ENCODE measurements around the gene SLC4A2. TPM values are rescaled to one million over a fixed set of nuclear protein-coding genes. Genes with fewer than 3 reads are reported as not detected.

The SLC4A2 gene
- total and polyA plus RNA-seq, 7 experiments from 2014 or later: 7.9 to 125 (median 57.2) TPM

GRCh38 chr7:151094675-151095074, 35.3 kb downstream of the SLC4A2 start:
- Histone ChIP-seq H3K27me3 (ENCODE audit: control insufficient read depth in 2 of 2, insufficient read depth in 2 of 2, low read length in 2 of 2) (no peaks in the 10 kb centered on the region), H3K4me3 (ENCODE audit: low read length) (no peak overlapping the region), H3K9me3 (ENCODE audit: control insufficient read depth in 2 of 3, low read length in 3 of 3) (no peaks in the 10 kb centered on the region), H3K4me1 (ENCODE audit: control insufficient read depth in 2 of 2, insufficient read depth in 2 of 2, low read length in 2 of 2) (no peaks in the 10 kb centered on the region), H3K36me3 (ENCODE audit: control insufficient read depth in 2 of 3, insufficient read depth in 3 of 3, low read length in 3 of 3) (no peaks in the 10 kb centered on the region), H3K27ac (ENCODE audit: low read depth, low read length) (no peak overlapping the region)
- peaks cover 0 to 10% (median 8%) of the 10 kb centered on the region in 7 donors for H3K4me1 Mint-ChIP-seq
- ChIA-PET POLR2A (interaction anchor here (1.3 kb wide), 1 partner anchor 12 kb away, joined by 4 read pairs; the partner anchor contains the start of gene TMUB1), CTCF (no interaction called here)
- no peaks in the 10 kb centered on the region for H3K27me3 Mint-ChIP-seq
- no peak for ATAC-seq
- intact Hi-C loops (cut with micrococcal nuclease): loop anchor here in 1 of 2 donors (5.0 kb wide), 1 partner anchor 37 kb away; the partner anchor contains the start of genes CDK5 and SLC4A2
- H3K4me3 Mint-ChIP-seq: no peak overlapping the region
- peaks cover 0 to 1% (median 0%) of the 10 kb centered on the region in 11 donors for H3K9me3 Mint-ChIP-seq
- no peaks in the 10 kb centered on the region for H3K36me3 Mint-ChIP-seq
- H3K27ac Mint-ChIP-seq: peak overlapping the region in 1 of 9 donors; percentile 3
- no peak for DNase-seq

GRCh38 chr7:151095123-151095797, 35.9 kb downstream of the SLC4A2 start:
- H3K4me1 Mint-ChIP-seq: peaks cover 0 to 8% (median 5%) of the 10 kb centered on the region in 7 donors
- H3K27me3 Mint-ChIP-seq: no peaks in the 10 kb centered on the region
- no peaks in the 10 kb centered on the region for H3K27me3 ChIP-seq (ENCODE audit: control insufficient read depth in 2 of 2, insufficient read depth in 2 of 2, low read length in 2 of 2)
- H3K36me3 ChIP-seq (ENCODE audit: control insufficient read depth in 2 of 3, insufficient read depth in 3 of 3, low read length in 3 of 3): no peaks in the 10 kb centered on the region
- ATAC-seq (no peak), DNase-seq (no peak)
- ChIA-PET POLR2A (interaction anchor here (1.3 kb wide), 1 partner anchor 12 kb away, joined by 4 read pairs; the partner anchor contains the start of gene TMUB1), CTCF (no interaction called here)
- no peak overlapping the region for H3K27ac ChIP-seq (ENCODE audit: low read depth, low read length)
- peak overlapping the region in 1 of 9 donors; percentile 3 for H3K27ac Mint-ChIP-seq
- H3K9me3 Mint-ChIP-seq: peaks cover 0 to 1% (median 0%) of the 10 kb centered on the region in 11 donors
- no peaks in the 10 kb centered on the region for H3K4me1 ChIP-seq (ENCODE audit: control insufficient read depth in 2 of 2, insufficient read depth in 2 of 2, low read length in 2 of 2)
- no peaks in the 10 kb centered on the region for H3K36me3 Mint-ChIP-seq
- H3K4me3 ChIP-seq (ENCODE audit: low read length): no peak overlapping the region
- H3K4me3 Mint-ChIP-seq: no peak overlapping the region
- intact Hi-C loops (cut with micrococcal nuclease): no loop called here
- H3K9me3 ChIP-seq (ENCODE audit: control insufficient read depth in 2 of 3, low read length in 3 of 3): no peaks in the 10 kb centered on the region

- H3K27me3 Mint-ChIP-seq: no peaks in the 10 kb centered on the region
- Histone ChIP-seq H3K9me3 (ENCODE audit: control insufficient read depth in 2 of 3, low read length in 3 of 3) (no peaks in the 10 kb centered on the region), H3K27ac (ENCODE audit: low read depth, low read length) (no peak overlapping the region), H3K27me3 (ENCODE audit: control insufficient read depth in 2 of 2, insufficient read depth in 2 of 2, low read length in 2 of 2) (no peaks in the 10 kb centered on the region), H3K4me1 (ENCODE audit: control insufficient read depth in 2 of 2, insufficient read depth in 2 of 2, low read length in 2 of 2) (no peaks in the 10 kb centered on the region), H3K36me3 (ENCODE audit: control insufficient read depth in 2 of 3, insufficient read depth in 3 of 3, low read length in 3 of 3) (no peaks in the 10 kb centered on the region), H3K4me3 (ENCODE audit: low read length) (no peak overlapping the region)
- H3K27ac Mint-ChIP-seq: no peak overlapping the region
- no peak for DNase-seq
- H3K4me1 Mint-ChIP-seq: peaks cover 0 to 8% (median 5%) of the 10 kb centered on the region in 7 donors
- peaks cover 0 to 1% (median 0%) of the 10 kb centered on the region in 11 donors for H3K9me3 Mint-ChIP-seq
- ChIA-PET CTCF (interaction anchor here (0.9 kb wide), 1 partner anchor 33 kb away, joined by 3 read pairs; no protein-coding TSS in a partner anchor), POLR2A (no interaction called here)
- intact Hi-C loops (cut with micrococcal nuclease): no loop called here
- no peak overlapping the region for H3K4me3 Mint-ChIP-seq
- H3K36me3 Mint-ChIP-seq: no peaks in the 10 kb centered on the region
- peak; percentile 26 for ATAC-seq
Measured at GRCh38 chr7:151095828-151096475, 36.6 kb downstream of the SLC4A2 start.

- Histone ChIP-seq H3K4me1 (ENCODE audit: control insufficient read depth in 2 of 2, insufficient read depth in 2 of 2, low read length in 2 of 2) (no peaks in the 10 kb centered on the region), H3K27ac (ENCODE audit: low read depth, low read length) (no peak overlapping the region), H3K9me3 (ENCODE audit: control insufficient read depth in 2 of 3, low read length in 3 of 3) (no peaks in the 10 kb centered on the region), H3K36me3 (ENCODE audit: control insufficient read depth in 2 of 3, insufficient read depth in 3 of 3, low read length in 3 of 3) (no peaks in the 10 kb centered on the region), H3K4me3 (ENCODE audit: low read length) (no peak overlapping the region), H3K27me3 (ENCODE audit: control insufficient read depth in 2 of 2, insufficient read depth in 2 of 2, low read length in 2 of 2) (no peaks in the 10 kb centered on the region)
- intact Hi-C loops (cut with micrococcal nuclease): no loop called here
- ChIA-PET CTCF (no interaction called here), POLR2A (no interaction called here)
- no peak for ATAC-seq
- Mint-ChIP-seq H3K27ac (no peak overlapping the region), H3K4me1 (peaks cover 0 to 8% (median 3%) of the 10 kb centered on the region in 7 donors), H3K36me3 (peaks cover 0 to 3% (median 0%) of the 10 kb centered on the region in 5 donors), H3K4me3 (no peak overlapping the region), H3K9me3 (no peaks in the 10 kb centered on the region), H3K27me3 (no peaks in the 10 kb centered on the region)
- DNase-seq: no peak
Measured at GRCh38 chr7:151099486-151100211, 40.3 kb downstream of the SLC4A2 start.

GRCh38 chr7:151100921-151101320, 41.5 kb downstream of the SLC4A2 start:
- H3K9me3 ChIP-seq (ENCODE audit: control insufficient read depth in 2 of 3, low read length in 3 of 3): no peaks in the 10 kb centered on the region
- ATAC-seq (no peak), DNase-seq (no peak)
- Mint-ChIP-seq H3K27ac (no peak overlapping the region), H3K4me3 (no peak overlapping the region), H3K9me3 (no peaks in the 10 kb centered on the region), H3K36me3 (peaks cover 0 to 5% (median 0%) of the 10 kb centered on the region in 5 donors), H3K27me3 (no peaks in the 10 kb centered on the region), H3K4me1 (peaks cover 0 to 8% (median 3%) of the 10 kb centered on the region in 7 donors)
- ChIA-PET CTCF (interaction anchor here (3.2 kb wide), 1 partner anchor 10 kb away, joined by 8 read pairs; no protein-coding TSS in a partner anchor), POLR2A (no interaction called here)
- no peak overlapping the region for H3K4me3 ChIP-seq (ENCODE audit: low read length)
- H3K36me3 ChIP-seq (ENCODE audit: control insufficient read depth in 2 of 3, insufficient read depth in 3 of 3, low read length in 3 of 3): no peaks in the 10 kb centered on the region
- no peak overlapping the region for H3K27ac ChIP-seq (ENCODE audit: low read depth, low read length)
- no peaks in the 10 kb centered on the region for H3K27me3 ChIP-seq (ENCODE audit: control insufficient read depth in 2 of 2, insufficient read depth in 2 of 2, low read length in 2 of 2)
- intact Hi-C loops (cut with micrococcal nuclease): no loop called here
- no peaks in the 10 kb centered on the region for H3K4me1 ChIP-seq (ENCODE audit: control insufficient read depth in 2 of 2, insufficient read depth in 2 of 2, low read length in 2 of 2)

- intact Hi-C loops (cut with micrococcal nuclease): no loop called here
Measured at GRCh38 chr7:151101621-151102396, 42.4 kb downstream of the SLC4A2 start.

More at GRCh38 chr7:151101621-151102396, 42.4 kb downstream of the SLC4A2 start:
- H3K36me3 Mint-ChIP-seq: peaks cover 0 to 5% (median 0%) of the 10 kb centered on the region in 5 donors
- ChIA-PET POLR2A (no interaction called here), CTCF (interaction anchor here (3.2 kb wide), 1 partner anchor 9 kb away, joined by 8 read pairs; no protein-coding TSS in a partner anchor)
- H3K27ac Mint-ChIP-seq: no peak overlapping the region
- H3K27ac ChIP-seq (ENCODE audit: low read depth, low read length): no peak overlapping the region
- no peak overlapping the region for H3K4me3 ChIP-seq (ENCODE audit: low read length)
- H3K9me3 ChIP-seq (ENCODE audit: control insufficient read depth in 2 of 3, low read length in 3 of 3): no peaks in the 10 kb centered on the region
- H3K4me1 ChIP-seq (ENCODE audit: control insufficient read depth in 2 of 2, insufficient read depth in 2 of 2, low read length in 2 of 2): no peaks in the 10 kb centered on the region
- H3K9me3 Mint-ChIP-seq: no peaks in the 10 kb centered on the region
- peaks cover 0 to 8% (median 3%) of the 10 kb centered on the region in 7 donors for H3K4me1 Mint-ChIP-seq
- H3K27me3 Mint-ChIP-seq: no peaks in the 10 kb centered on the region
- H3K4me3 Mint-ChIP-seq: no peak overlapping the region
- no peak for ATAC-seq
- DNase-seq: no peak
- H3K36me3 ChIP-seq (ENCODE audit: control insufficient read depth in 2 of 3, insufficient read depth in 3 of 3, low read length in 3 of 3): no peaks in the 10 kb centered on the region
- H3K27me3 ChIP-seq (ENCODE audit: control insufficient read depth in 2 of 2, insufficient read depth in 2 of 2, low read length in 2 of 2): no peaks in the 10 kb centered on the region

Measured in naive thymus-derived CD4-positive, alpha-beta T cell (primary cell).